Skeletal muscle tissue (tissue), 4 donors: ENCODE results near the gene DCLK1. TPM values are rescaled to one million over a fixed set of nuclear protein-coding genes. Genes with fewer than 3 reads are reported as not detected.

Experiments used
- H3K27ac ChIP-seq: one replicate; pipeline ENCODE4 v1.7.0; 2013; ENCODE audit warnings: mild to moderate bottlenecking, low read depth, low read length, inconsistent platforms
- H3K27me3 ChIP-seq, 3 donors: one replicate each; pipeline ENCODE4 v1.7.0; 2013; ENCODE audit warnings: low read length in 3 of 3; ENCODE audit not compliant: control insufficient read depth in 3 of 3, insufficient read depth in 3 of 3
- H3K36me3 ChIP-seq, 3 donors: one replicate each; pipeline ENCODE4 v1.7.0; 2013; ENCODE audit warnings: low read length in 3 of 3; ENCODE audit not compliant: control insufficient read depth in 3 of 3, insufficient read depth in 3 of 3
- H3K4me1 ChIP-seq, 3 donors: one replicate each; pipeline ENCODE4 v1.7.0; 2013; ENCODE audit warnings: low read length in 3 of 3, mild to moderate bottlenecking in 3 of 3; ENCODE audit not compliant: control insufficient read depth in 3 of 3, insufficient read depth in 3 of 3
- H3K4me3 ChIP-seq, 3 donors: one replicate each; pipeline ENCODE4 v1.7.0; 2013; ENCODE audit warnings: low read length in 3 of 3
- H3K9ac ChIP-seq, 3 donors: one replicate each; pipeline ENCODE4 v1.7.0; 2013; ENCODE audit warnings: low read length in 3 of 3, mild to moderate bottlenecking in 3 of 3, moderate library complexity in 2 of 3, low read depth in 1 of 3
- H3K9me3 ChIP-seq, 3 donors: one replicate each; pipeline ENCODE4 v1.7.0; 2013; ENCODE audit warnings: low read length in 3 of 3; ENCODE audit not compliant: control insufficient read depth in 3 of 3
- total RNA-seq: library from RNA; depleted of rRNA; stranded (reverse); fragments of >200 nt; gene quantifications from one replicate; pipeline ENCODE4 v1.2.3, GENCODE V29; 2014
- donor health status: Osteomylitis.

Gene DCLK1
- total RNA-seq, 1 donor from 2014 or later, result 92.9 TPM

DNA sequence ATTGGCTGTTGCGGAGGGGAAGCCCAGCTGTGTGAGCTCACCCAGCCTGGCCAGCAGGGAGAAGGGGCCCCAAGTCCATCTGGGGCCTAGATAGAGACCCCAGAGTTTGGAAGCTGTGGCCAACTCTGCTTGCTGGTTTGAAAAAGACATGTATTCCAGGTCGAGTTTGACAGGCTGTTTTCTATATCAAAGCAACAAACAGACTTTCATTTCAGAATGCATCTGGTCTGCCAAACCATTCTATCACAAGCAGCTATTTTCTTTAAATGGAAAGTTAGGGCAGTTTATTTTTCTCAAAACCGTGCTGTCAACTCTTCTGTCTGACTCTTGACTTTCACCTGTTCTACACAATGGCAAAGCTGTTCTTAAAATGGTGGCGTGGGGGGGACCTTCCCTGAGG lies 185.8 kb downstream of the DCLK1 start:
- H3K36me3 ChIP-seq, result no peaks in the 10 kb centered on the region
- no peak overlapping the region for H3K9ac ChIP-seq
- peaks cover 0 to 6% (median 3%) of the 10 kb centered on the region in 3 donors for H3K9me3 ChIP-seq
- no peak overlapping the region for H3K27ac ChIP-seq
- no peaks in the 10 kb centered on the region for H3K27me3 ChIP-seq
- H3K4me3 ChIP-seq, result no peak overlapping the region
- H3K4me1 ChIP-seq, result no peaks in the 10 kb centered on the region

DNA sequence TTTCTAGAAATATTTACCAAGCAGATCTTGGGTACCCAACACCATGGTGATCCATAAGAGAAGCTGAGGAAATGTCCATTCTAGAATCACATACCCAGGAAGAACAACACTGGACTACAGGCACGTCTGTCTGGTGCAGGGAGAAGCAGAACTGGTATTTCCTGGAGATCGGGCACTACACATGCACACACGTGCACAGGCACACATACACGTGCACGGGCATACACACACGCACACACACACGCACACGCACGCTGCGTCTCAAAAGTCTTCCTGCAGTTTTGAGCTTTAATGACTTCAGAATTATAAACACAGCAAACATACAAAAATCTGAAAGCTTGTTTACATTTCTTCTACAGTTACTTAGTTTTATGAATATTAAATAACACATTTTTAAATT lies 189.8 kb downstream of the DCLK1 start:
- peaks cover 0 to 3% (median 0%) of the 10 kb centered on the region in 3 donors for H3K4me1 ChIP-seq
- no peak overlapping the region for H3K4me3 ChIP-seq
- H3K36me3 ChIP-seq, result no peaks in the 10 kb centered on the region
- H3K9ac ChIP-seq, result no peak overlapping the region
- no peak overlapping the region for H3K27ac ChIP-seq
- peaks cover 0 to 6% (median 3%) of the 10 kb centered on the region in 3 donors for H3K9me3 ChIP-seq
- H3K27me3 ChIP-seq, result no peaks in the 10 kb centered on the region

DNA sequence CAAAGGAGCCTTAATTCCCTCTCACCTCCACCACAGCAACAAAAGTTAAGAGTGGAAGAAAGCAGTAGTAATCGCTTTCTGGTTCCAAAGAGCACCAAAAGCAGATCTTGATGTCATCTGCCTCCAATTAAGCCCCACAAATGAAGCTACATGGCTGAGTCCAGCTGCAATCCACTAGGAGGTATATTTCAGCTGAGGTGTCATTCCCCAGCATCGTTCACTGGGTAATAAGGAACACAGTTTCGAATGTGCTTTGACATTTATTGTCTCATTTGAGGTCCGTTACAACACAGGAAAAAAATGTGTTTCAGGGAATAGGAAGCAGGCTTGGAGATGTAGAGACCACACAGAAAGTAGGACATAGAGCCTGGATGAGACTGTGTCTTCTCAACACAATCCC lies 190.4 kb downstream of the DCLK1 start:
- H3K9ac ChIP-seq, result no peak overlapping the region
- peaks cover 0 to 5% (median 0%) of the 10 kb centered on the region in 3 donors for H3K4me1 ChIP-seq
- H3K27ac ChIP-seq, result no peak overlapping the region
- H3K36me3 ChIP-seq, result no peaks in the 10 kb centered on the region
- no peaks in the 10 kb centered on the region for H3K27me3 ChIP-seq
- peaks cover 0 to 6% (median 3%) of the 10 kb centered on the region in 3 donors for H3K9me3 ChIP-seq
- H3K4me3 ChIP-seq, result no peak overlapping the region

GRCh38 chr13:35936246-35936978 lies 194.8 kb downstream of the DCLK1 start:
- Histone ChIP-seq H3K4me3 (no peak overlapping the region), H3K9me3 (no peaks in the 10 kb centered on the region), H3K9ac (no peak overlapping the region), H3K27ac (no peak overlapping the region), H3K27me3 (no peaks in the 10 kb centered on the region), H3K4me1 (peaks cover 0 to 5% (median 0%) of the 10 kb centered on the region in 3 donors), H3K36me3 (no peaks in the 10 kb centered on the region)

DNA sequence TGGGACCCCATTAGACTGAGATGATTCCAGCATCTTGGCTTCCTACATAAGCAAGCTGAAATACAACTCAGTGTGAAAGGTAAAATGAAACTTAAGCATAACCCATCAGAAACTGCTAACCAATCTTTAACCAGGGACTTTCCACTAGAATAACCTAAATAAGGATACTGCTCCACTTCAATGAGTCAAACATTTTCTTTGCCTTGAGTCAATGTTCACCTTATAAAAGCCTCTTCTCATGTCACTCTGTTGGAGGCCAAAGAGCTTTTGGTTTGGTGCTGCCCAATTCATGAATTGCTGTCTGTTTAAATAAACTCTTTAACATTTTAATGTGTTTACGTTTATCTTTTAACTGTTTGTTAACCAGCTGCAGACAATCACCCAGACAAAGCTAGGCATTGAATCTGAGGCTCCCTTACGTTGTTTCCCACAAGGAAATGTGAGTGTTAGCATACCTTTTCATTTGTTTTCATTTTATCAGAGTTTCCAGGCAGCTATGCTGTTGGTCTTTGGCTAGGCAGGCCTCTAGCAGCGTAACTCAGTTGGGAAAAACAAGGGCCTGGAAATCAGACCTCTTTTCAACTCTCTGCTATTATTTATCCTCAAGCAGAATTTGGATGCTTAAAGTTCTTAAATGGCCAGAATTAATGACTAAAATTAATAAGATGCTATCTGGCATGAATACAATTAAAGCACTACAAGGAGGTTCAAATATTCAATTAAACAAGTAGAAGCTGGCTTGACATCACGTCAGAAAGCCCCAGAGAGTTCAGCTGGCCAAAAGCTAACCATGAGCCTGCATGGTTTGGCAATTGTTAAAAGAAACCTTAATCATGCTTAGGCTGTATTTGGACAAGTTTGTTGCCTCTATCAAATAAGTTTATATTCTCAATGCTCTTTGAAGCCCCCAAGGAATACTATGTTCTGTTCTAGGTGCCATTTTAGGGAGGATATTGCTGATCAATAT lies 200.2 kb downstream of the DCLK1 start:
- H3K27ac ChIP-seq, result no peak overlapping the region
- H3K4me3 ChIP-seq, result no peak overlapping the region
- H3K36me3 ChIP-seq, result no peaks in the 10 kb centered on the region
- no peaks in the 10 kb centered on the region for H3K4me1 ChIP-seq
- H3K9me3 ChIP-seq, result no peaks in the 10 kb centered on the region
- H3K27me3 ChIP-seq, result no peaks in the 10 kb centered on the region
- no peak overlapping the region for H3K9ac ChIP-seq

DNA sequence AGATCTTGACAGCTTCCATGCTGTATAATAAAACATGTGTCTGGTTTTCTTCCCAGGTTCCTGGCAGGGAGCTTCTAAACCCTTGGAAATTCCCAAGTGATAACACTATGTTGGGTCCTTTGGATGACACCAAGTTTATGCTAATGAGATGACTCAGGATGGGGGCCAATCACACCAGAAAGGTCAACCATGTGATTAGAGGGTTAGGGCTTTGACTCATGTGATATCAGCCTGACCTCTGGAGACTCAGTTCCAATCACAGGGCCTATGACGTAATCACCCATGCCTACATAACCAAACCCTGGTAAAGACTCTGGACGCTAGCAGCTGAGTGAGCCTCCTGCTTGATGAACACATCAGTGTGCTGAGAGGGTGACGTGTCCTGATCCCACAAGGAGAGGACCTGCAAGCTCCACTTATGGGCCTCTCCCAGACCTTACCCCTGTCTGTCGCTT lies 203.6 kb downstream of the DCLK1 start:
- Histone ChIP-seq H3K4me3 (no peak overlapping the region), H3K27ac (no peak overlapping the region), H3K9ac (no peak overlapping the region)

GRCh38 chr13:35926859-35927530 lies 204.2 kb downstream of the DCLK1 start:
- Histone ChIP-seq H3K4me1 (no peaks in the 10 kb centered on the region), H3K27ac (no peak overlapping the region), H3K27me3 (no peaks in the 10 kb centered on the region), H3K9ac (no peak overlapping the region), H3K36me3 (no peaks in the 10 kb centered on the region), H3K4me3 (no peak overlapping the region), H3K9me3 (no peaks in the 10 kb centered on the region)

More for the DNA sequence above, 203.6 kb downstream of the DCLK1 start:
- H3K27me3 ChIP-seq, result no peaks in the 10 kb centered on the region
- H3K36me3 ChIP-seq, result no peaks in the 10 kb centered on the region
- H3K9me3 ChIP-seq, result no peaks in the 10 kb centered on the region
- no peaks in the 10 kb centered on the region for H3K4me1 ChIP-seq

DNA sequence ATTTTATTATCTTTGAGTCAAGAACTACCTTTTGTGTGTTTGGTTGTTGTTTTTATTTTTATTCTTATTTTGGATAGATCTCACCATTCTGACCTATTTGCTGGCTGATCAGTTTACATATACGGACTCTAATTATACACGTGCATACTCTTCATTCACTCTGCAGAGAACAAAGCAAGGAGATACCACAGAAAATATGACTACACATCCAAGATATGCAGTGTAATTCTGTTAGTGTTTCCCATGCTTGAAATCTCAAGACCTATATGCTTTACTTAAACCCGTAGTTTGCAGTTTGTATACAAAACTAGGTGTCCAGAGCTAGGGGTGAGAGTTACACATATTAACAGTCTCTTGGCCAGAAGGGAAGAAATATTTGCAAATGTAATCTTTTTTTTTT lies 205.5 kb downstream of the DCLK1 start:
- Histone ChIP-seq H3K9me3 (no peaks in the 10 kb centered on the region), H3K36me3 (no peaks in the 10 kb centered on the region), H3K27ac (no peak overlapping the region), H3K4me3 (no peak overlapping the region), H3K4me1 (no peaks in the 10 kb centered on the region), H3K27me3 (no peaks in the 10 kb centered on the region), H3K9ac (no peak overlapping the region)

DNA sequence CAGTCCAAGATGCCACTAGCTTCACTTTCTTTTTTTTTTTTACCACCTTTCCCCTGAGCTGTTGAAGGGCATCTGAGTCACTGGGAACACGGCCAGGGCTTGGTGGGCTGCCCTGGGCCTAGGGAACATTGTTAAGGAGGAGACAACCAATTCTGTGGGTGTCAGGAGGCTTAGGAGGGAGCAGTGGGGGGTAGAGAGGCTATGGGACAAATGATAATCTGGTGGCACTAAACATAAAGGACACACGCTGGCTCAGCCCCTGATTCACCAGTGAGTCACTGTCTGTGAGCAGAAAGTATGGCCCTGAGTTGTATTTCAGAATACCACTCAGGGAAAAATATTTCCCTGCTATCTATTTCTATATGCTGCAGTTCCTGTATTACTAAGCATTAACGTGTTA lies 207.8 kb downstream of the DCLK1 start:
- H3K9ac ChIP-seq, result no peak overlapping the region
- no peak overlapping the region for H3K27ac ChIP-seq

More for the DNA sequence above, 207.8 kb downstream of the DCLK1 start:
- no peaks in the 10 kb centered on the region for H3K9me3 ChIP-seq
- no peaks in the 10 kb centered on the region for H3K27me3 ChIP-seq
- H3K4me1 ChIP-seq, result no peaks in the 10 kb centered on the region
- H3K36me3 ChIP-seq, result no peaks in the 10 kb centered on the region
- no peak overlapping the region for H3K4me3 ChIP-seq
